Lower leg skin (tissue), 3 donors: ENCODE results near the gene SPATA32.

Experiments
- CTCF ChIP-seq, 3 donors: fragments of 450-650 bp; IDR thresholded peaks; one replicate each; pipeline ENCODE4 v1.5.1; 2016; ENCODE audit warnings: antibody characterized with exemption in 3 of 3, mild to moderate bottlenecking in 3 of 3, moderate library complexity in 2 of 3
- POLR2A ChIP-seq, 2 donors: fragments of 450-650 bp; IDR thresholded peaks; one replicate each; pipeline ENCODE4 v1.6.1; 2016 to 2017; ENCODE audit warnings: antibody characterized with exemption in 2 of 2, mild to moderate bottlenecking in 1 of 2, moderate library complexity in 1 of 2

DNA sequence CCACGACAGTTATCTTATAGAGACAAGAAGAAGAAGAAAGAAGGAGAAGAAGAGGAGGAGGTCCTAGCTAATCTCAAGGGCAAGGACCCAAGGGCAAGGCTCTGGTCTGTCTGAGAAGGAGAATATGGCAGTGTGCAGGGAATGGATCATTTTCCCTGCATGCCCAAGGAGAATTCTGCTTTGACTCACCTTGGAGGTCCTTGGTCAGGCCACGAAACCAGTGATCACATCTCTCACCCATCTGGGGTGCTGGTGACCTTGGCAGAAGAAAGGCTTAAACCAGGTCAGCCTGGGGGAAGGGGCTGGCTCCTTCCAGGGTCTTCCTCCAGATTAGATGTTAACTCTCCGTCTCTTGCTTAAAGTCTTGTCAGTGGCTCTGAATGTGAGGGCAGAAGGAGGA is 41.8 kb downstream of the SPATA32 start:
- TF ChIP-seq POLR2A (IDR thresholded peaks at IDR 0.05) (no peak), CTCF (IDR thresholded peaks at IDR 0.05) (no peak)
